PC-9 (cell line): ENCODE results near the gene KRTAP3-1. TPM values are rescaled to one million over a fixed set of nuclear protein-coding genes. Genes with fewer than 3 reads are reported as not detected.

Source experiments
- BruUV-seq: library from RNA; stranded (reverse); fragments of 400-500 nt; replicated peaks from 2 replicates; lab custom pipeline; 2021; lab: Mats Ljungman, UMichigan
- CTCF ChIA-PET: fragments of 300-600 bp; sonication (Branson Sonifier 250); formaldehyde crosslinking; loops from one replicate; lab custom pipeline; 2022; ENCODE audit warnings: antibody characterized with exemption; lab: Charles Lee
- POLR2A ChIA-PET: fragments of 300-600 bp; sonication (Branson Sonifier 250); formaldehyde crosslinking; loops from one replicate; lab custom pipeline; 2022; ENCODE audit warnings: antibody characterized with exemption; ENCODE audit not compliant: unreplicated experiment; lab: Charles Lee
- DNase-seq, 2 experiments: peaks; one replicate each; pipeline versions ENCODE4 v3.0.0 to v3.0.0-alpha.2; 2015 to 2022; ENCODE audit warnings: mixed read lengths in 1 of 2
- H2AFZ ChIP-seq: fragments of 200-600 bp; sonication (generic); 2 replicates; pipeline ENCODE4 v1.8.1; 2017; ENCODE audit warnings: antibody characterized with exemption
- H3F3A ChIP-seq: fragments of 200-600 bp; sonication (generic); 2 replicates; pipeline ENCODE4 v1.8.1; 2017; ENCODE audit warnings: antibody characterized with exemption, mild to moderate bottlenecking, low read depth; ENCODE audit not compliant: insufficient read depth
- H3K27ac ChIP-seq: fragments of 200-600 bp; sonication (generic); 2 replicates; pipeline ENCODE4 v1.6.1; 2016; ENCODE audit warnings: mixed run types
- H3K27me3 ChIP-seq: fragments of 200-600 bp; sonication (generic); 2 replicates; pipeline ENCODE4 v1.6.1; 2016; ENCODE audit warnings: low read depth, mixed run types; ENCODE audit not compliant: insufficient read depth
- H3K36me3 ChIP-seq: fragments of 200-600 bp; sonication (generic); 2 replicates; pipeline ENCODE4 v1.6.1; 2016; ENCODE audit warnings: low read depth, mixed run types
- H3K4me1 ChIP-seq: fragments of 200-600 bp; sonication (generic); replicated peaks from 2 replicates; pipeline ENCODE4 v1.6.1; 2016; ENCODE audit warnings: mixed run types; ENCODE audit not compliant: insufficient read depth
- H3K4me2 ChIP-seq: fragments of 200-600 bp; sonication (generic); 2 replicates; pipeline ENCODE4 v1.6.1; 2017; ENCODE audit warnings: mixed run types
- H3K4me3 ChIP-seq: fragments of 200-600 bp; sonication (generic); 2 replicates; pipeline ENCODE4 v1.6.1; 2016; ENCODE audit warnings: mixed run types
- H3K79me2 ChIP-seq: fragments of 200-600 bp; sonication (generic); 2 replicates; pipeline ENCODE4 v1.6.1; 2017; ENCODE audit warnings: low read depth, mixed run types
- H3K9me2 ChIP-seq: fragments of 200-600 bp; sonication (generic); 2 replicates; pipeline ENCODE4 v1.8.1; 2017; ENCODE audit warnings: mild to moderate bottlenecking; ENCODE audit not compliant: insufficient read depth
- H3K9me3 ChIP-seq: fragments of 200-600 bp; sonication (generic); 2 replicates; pipeline ENCODE4 v1.8.1; 2016; ENCODE audit warnings: low read depth; ENCODE audit not compliant: insufficient read depth
- H4K20me1 ChIP-seq: fragments of 200-600 bp; sonication (generic); 2 replicates; pipeline ENCODE4 v1.8.1; 2017; ENCODE audit not compliant: insufficient read depth
- CTCF ChIP-seq: fragments of 200-600 bp; sonication (generic); conservative IDR thresholded peaks from 2 replicates; pipeline ENCODE4 v1.6.1; 2017; ENCODE audit warnings: mixed run types, antibody characterized with exemption, mild to moderate bottlenecking, moderate library complexity
- EZH2 ChIP-seq: fragments of 200-600 bp; sonication (generic); IDR thresholded peaks from 2 replicates; pipeline ENCODE4 v1.8.0; 2017; ENCODE audit warnings: antibody characterized with exemption, low read depth
- intact Hi-C: fragments of 100-400 bp; cut with micrococcal nuclease; formaldehyde crosslinking; loops from one replicate; pipeline ENCODE4 v1.10.0; 2022; ENCODE audit not compliant: unreplicated experiment
- total RNA-seq: library from RNA; stranded (reverse); gene quantifications from 2 replicates; pipeline ENCODE4 v1.2.3, GENCODE V29; 2021

The KRTAP3-1 gene
- total RNA-seq, 1 experiment from 2014 or later, result not detected

DNA sequence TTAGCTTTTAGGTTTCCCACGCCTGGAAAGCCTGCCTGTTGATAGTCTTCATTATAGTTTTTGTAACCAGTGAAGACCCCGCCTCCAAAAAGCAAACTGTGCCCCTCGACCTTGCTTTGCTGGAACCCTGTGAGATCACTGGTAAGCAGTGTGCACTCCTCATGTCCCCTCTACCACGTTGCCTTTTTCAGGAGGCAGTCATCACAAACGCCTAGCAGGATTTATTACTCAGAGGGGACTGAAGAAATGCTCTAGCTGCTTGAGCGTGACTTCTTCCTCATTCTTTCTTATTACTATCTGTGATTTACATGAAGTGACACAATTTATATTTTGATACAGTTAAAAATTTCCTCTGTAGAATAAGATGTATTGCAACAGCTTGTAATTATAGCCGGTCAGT, 6.5 kb upstream of the KRTAP3-1 start:
- POLR2A ChIA-PET, result no interaction called here
- no peak overlapping the region for H3K27ac ChIP-seq
- H3K9me3 ChIP-seq, result no peaks in the 10 kb centered on the region
- intact Hi-C loops, result no loop called here
- no peak overlapping the region for H3K4me3 ChIP-seq
- TF ChIP-seq EZH2 (no peak), CTCF (no peak)
- H3K79me2 ChIP-seq, result no peaks in the 10 kb centered on the region
- H3F3A ChIP-seq, result peaks cover 28% of the 10 kb centered on the region
- H3K4me1 ChIP-seq, result peaks cover 59% of the 10 kb centered on the region
- H3K27me3 ChIP-seq, result no peaks in the 10 kb centered on the region
- no peak for DNase-seq
- no TSS peak for BruUV-seq
- no peak overlapping the region for H2AFZ ChIP-seq
- no peaks in the 10 kb centered on the region for H3K9me2 ChIP-seq
- no peaks in the 10 kb centered on the region for H3K36me3 ChIP-seq
- no peak overlapping the region for H3K4me2 ChIP-seq
- no peaks in the 10 kb centered on the region for H4K20me1 ChIP-seq
- CTCF ChIA-PET, result no interaction called here

DNA sequence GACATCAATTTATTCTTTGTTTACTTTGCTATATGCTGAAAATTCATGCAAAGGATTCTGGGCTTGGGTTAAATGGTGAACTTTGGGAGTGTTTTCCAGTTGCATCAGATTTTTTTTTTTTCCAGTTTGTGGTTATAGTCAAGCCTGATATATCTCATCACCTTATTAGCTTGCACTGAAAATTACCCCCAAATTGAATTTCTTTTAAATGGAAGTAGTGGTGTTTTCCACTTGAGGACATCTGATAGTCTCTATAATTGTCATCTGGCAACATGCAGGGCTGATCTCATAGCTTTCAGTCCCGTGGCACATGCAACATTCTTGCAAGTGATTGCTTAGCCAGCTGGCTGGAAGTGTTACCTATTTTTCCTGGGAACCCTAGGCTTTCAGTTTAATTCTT, 4.7 kb upstream of the KRTAP3-1 start:
- BruUV-seq, result no TSS peak
- Histone ChIP-seq H3K27me3 (no peaks in the 10 kb centered on the region), H4K20me1 (no peaks in the 10 kb centered on the region), H3F3A (peaks cover 40% of the 10 kb centered on the region), H3K4me2 (peak overlapping the region; percentile 7; the same call in 1 of the 2 replicates), H3K79me2 (no peaks in the 10 kb centered on the region), H2AFZ (no peak overlapping the region), H3K4me3 (no peak overlapping the region), H3K36me3 (no peaks in the 10 kb centered on the region), H3K9me2 (no peaks in the 10 kb centered on the region), H3K27ac (peak overlapping the region; percentile 85), H3K9me3 (no peaks in the 10 kb centered on the region), H3K4me1 (peaks cover 71% of the 10 kb centered on the region)
- POLR2A ChIA-PET, result interaction anchor here (0.7 kb wide), 1 partner anchor 10 kb away, joined by 5 read pairs; no protein-coding TSS in a partner anchor
- TF ChIP-seq CTCF, result no peak
- no peak for TF ChIP-seq EZH2
- CTCF ChIA-PET, result no interaction called here
- intact Hi-C loops, result no loop called here
- no peak for DNase-seq

GRCh38 chr17:41013181-41013580, 4.3 kb upstream of the KRTAP3-1 start:
- no TSS peak for BruUV-seq
- Histone ChIP-seq H3K27me3 (no peaks in the 10 kb centered on the region), H3K4me3 (no peak overlapping the region), H3K36me3 (no peaks in the 10 kb centered on the region), H3K4me2 (peak overlapping the region; percentile 15), H3F3A (peaks cover 44% of the 10 kb centered on the region), H3K79me2 (no peaks in the 10 kb centered on the region), H2AFZ (no peak overlapping the region), H4K20me1 (no peaks in the 10 kb centered on the region), H3K27ac (peak overlapping the region; percentile 85), H3K4me1 (peaks cover 71% of the 10 kb centered on the region), H3K9me2 (no peaks in the 10 kb centered on the region), H3K9me3 (no peaks in the 10 kb centered on the region)
- intact Hi-C loops, result no loop called here
- POLR2A ChIA-PET, result no interaction called here
- peak in 1 of 2 experiments; percentile 93 for DNase-seq
- no peak for TF ChIP-seq CTCF
- no peak for TF ChIP-seq EZH2
- CTCF ChIA-PET, result no interaction called here
